ENCODE results near the gene CCDC190. TPM values are rescaled to one million over a fixed set of nuclear protein-coding genes. Genes with fewer than 3 reads are reported as not detected.

CCDC190 gene
- total RNA-seq, 6 experiments from 2014 or later = 0.07 to 0.21 (median 0.14) TPM; not detected in 3

DNA sequence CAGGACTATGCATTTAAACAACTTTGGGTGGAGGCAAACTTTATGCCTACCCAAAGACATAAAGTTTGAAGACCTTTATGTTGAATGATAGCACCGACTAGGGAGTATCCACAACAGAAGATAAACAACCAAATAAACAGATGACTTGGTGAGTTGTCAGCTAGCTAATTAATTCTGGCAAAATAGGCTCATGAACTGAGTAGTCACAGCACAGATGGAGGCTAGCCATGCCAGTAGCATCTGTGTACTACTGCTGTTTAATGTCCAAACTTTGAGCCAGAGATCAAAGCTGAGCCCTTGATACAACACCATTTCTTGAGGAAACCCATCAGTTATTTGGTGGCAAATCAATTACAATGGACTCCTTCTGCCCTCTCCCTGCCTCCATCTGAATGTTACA lies 40.3 kb upstream of the CCDC190 start:
- no peak overlapping the region for H3K27ac Mint-ChIP-seq
- DNase-seq = no peak
- no peak for TF ChIP-seq CTCF (IDR thresholded peaks at IDR 0.05)

GRCh38 chr1:162899422-162900146 lies 38.6 kb upstream of the CCDC190 start:
- peak overlapping the region; percentile 68 for H3K27ac Mint-ChIP-seq
- H3K4me3 Mint-ChIP-seq = no peak overlapping the region
- peak; percentile 95 for DNase-seq
- H3K4me1 Mint-ChIP-seq (ENCODE audit: low read depth) = peaks cover 58% of the 10 kb centered on the region
- no peaks in the 10 kb centered on the region for H3K9me3 Mint-ChIP-seq
- H3K36me3 Mint-ChIP-seq (ENCODE audit: low read depth) = no peaks in the 10 kb centered on the region; the same call in 1 of the 2 replicates
- no peak for TF ChIP-seq CTCF (IDR thresholded peaks at IDR 0.05)
- peaks cover 2% of the 10 kb centered on the region; the same call in 1 of the 2 replicates for H3K27me3 Mint-ChIP-seq (ENCODE audit: insufficient read depth)

More for the DNA sequence above, 40.3 kb upstream of the CCDC190 start:
- Mint-ChIP-seq H3K36me3 (ENCODE audit: low read depth) (no peaks in the 10 kb centered on the region; the same call in 1 of the 2 replicates), H3K9me3 (no peaks in the 10 kb centered on the region), H3K4me3 (no peak overlapping the region), H3K27me3 (ENCODE audit: insufficient read depth) (peaks cover 2% of the 10 kb centered on the region; the same call in 1 of the 2 replicates), H3K4me1 (ENCODE audit: low read depth) (peaks cover 75% of the 10 kb centered on the region)

- peaks cover 2% of the 10 kb centered on the region; the same call in 1 of the 2 replicates for H3K27me3 Mint-ChIP-seq (ENCODE audit: insufficient read depth)
- no peaks in the 10 kb centered on the region for H3K9me3 Mint-ChIP-seq
- H3K4me3 Mint-ChIP-seq = no peak overlapping the region
- DNase-seq = no peak
- TF ChIP-seq CTCF (IDR thresholded peaks at IDR 0.05) = no peak
- no peaks in the 10 kb centered on the region; the same call in 1 of the 2 replicates for H3K36me3 Mint-ChIP-seq (ENCODE audit: low read depth)
- H3K27ac Mint-ChIP-seq = no peak overlapping the region
- H3K4me1 Mint-ChIP-seq (ENCODE audit: low read depth) = peaks cover 20% of the 10 kb centered on the region
Observed at GRCh38 chr1:162893612-162893908, 32.6 kb upstream of the CCDC190 start.

- Mint-ChIP-seq H3K4me1 (ENCODE audit: low read depth) (peaks cover 20% of the 10 kb centered on the region), H3K27me3 (ENCODE audit: insufficient read depth) (peaks cover 2% of the 10 kb centered on the region; the same call in 1 of the 2 replicates), H3K36me3 (ENCODE audit: low read depth) (no peaks in the 10 kb centered on the region; the same call in 1 of the 2 replicates), H3K9me3 (no peaks in the 10 kb centered on the region), H3K27ac (no peak overlapping the region), H3K4me3 (no peak overlapping the region)
- no peak for TF ChIP-seq CTCF (IDR thresholded peaks at IDR 0.05)
- no peak for DNase-seq
Observed at GRCh38 chr1:162892906-162893611, 32.1 kb upstream of the CCDC190 start.

- Mint-ChIP-seq H3K4me3 (no peak overlapping the region), H3K36me3 (ENCODE audit: low read depth) (no peaks in the 10 kb centered on the region), H3K27ac (no peak overlapping the region), H3K27me3 (ENCODE audit: insufficient read depth) (no peaks in the 10 kb centered on the region), H3K9me3 (no peaks in the 10 kb centered on the region), H3K4me1 (ENCODE audit: low read depth) (peaks cover 20% of the 10 kb centered on the region)
- no peak for TF ChIP-seq CTCF (IDR thresholded peaks at IDR 0.05)
- DNase-seq = no peak
Observed at GRCh38 chr1:162889989-162890388, 29.0 kb upstream of the CCDC190 start.
